HG02981 (cell line): ENCODE measurements around the gene IQGAP1.

Source experiments
- ATAC-seq: cut with Tn5 transposase; IDR thresholded peaks from one replicate; pipeline ENCODE4 v1.9.1; 2021; ENCODE audit warnings: mild to moderate bottlenecking, moderate library complexity; ENCODE audit not compliant: unreplicated experiment

The IQGAP1 gene

GRCh38 chr15:90375071-90375470 lies 13.0 kb upstream of the IQGAP1 start:
- no peak for ATAC-seq

GRCh38 chr15:90376789-90377188 lies 11.3 kb upstream of the IQGAP1 start:
- ATAC-seq, result no peak

GRCh38 chr15:90379263-90379662 lies 8.8 kb upstream of the IQGAP1 start:
- ATAC-seq, result no peak

GRCh38 chr15:90381515-90381914 lies 6.5 kb upstream of the IQGAP1 start:
- ATAC-seq, result no peak

GRCh38 chr15:90382320-90382719 lies 5.7 kb upstream of the IQGAP1 start:
- no peak for ATAC-seq

- no peak for ATAC-seq
These were observed 1.8 kb upstream of the IQGAP1 start for GRCh38 chr15:90386221-90386620.

GRCh38 chr15:90388462-90389380 lies 679 bp downstream of the IQGAP1 start:
- ATAC-seq, result peak; percentile 45

GRCh38 chr15:90389513-90389912 lies 1.5 kb downstream of the IQGAP1 start:
- no peak for ATAC-seq

GRCh38 chr15:90393040-90393439 lies 5.0 kb downstream of the IQGAP1 start:
- ATAC-seq, result no peak

- no peak for ATAC-seq
These were observed 6.0 kb downstream of the IQGAP1 start for GRCh38 chr15:90394074-90394473.

- no peak for ATAC-seq
These were observed 6.9 kb downstream of the IQGAP1 start for GRCh38 chr15:90394748-90395442.

- no peak for ATAC-seq
These were observed 8.3 kb downstream of the IQGAP1 start for GRCh38 chr15:90396321-90396720.

GRCh38 chr15:90400005-90400758 lies 12.1 kb downstream of the IQGAP1 start:
- no peak for ATAC-seq

GRCh38 chr15:90400759-90401314 lies 12.8 kb downstream of the IQGAP1 start:
- ATAC-seq, result peak; percentile 99

GRCh38 chr15:90401495-90401894 lies 13.5 kb downstream of the IQGAP1 start:
- no peak for ATAC-seq

GRCh38 chr15:90402223-90402622 lies 14.2 kb downstream of the IQGAP1 start:
- no peak for ATAC-seq

- no peak for ATAC-seq
These were observed 14.7 kb downstream of the IQGAP1 start for GRCh38 chr15:90402767-90403166.

- ATAC-seq, result no peak
These were observed 17.1 kb downstream of the IQGAP1 start for GRCh38 chr15:90405055-90405607.

GRCh38 chr15:90407336-90407735 lies 19.3 kb downstream of the IQGAP1 start:
- ATAC-seq, result no peak

GRCh38 chr15:90407871-90408317 lies 19.9 kb downstream of the IQGAP1 start:
- ATAC-seq, result peak; percentile 55

- no peak for ATAC-seq
These were observed 20.6 kb downstream of the IQGAP1 start for GRCh38 chr15:90408657-90409056.
